NCI-H187 treated with DMSO at 0.1 percent for 48 hours (cell line): ENCODE data around the gene HIPK2.

Source experiments
- DNase-seq: peaks from one replicate; lab custom pipeline; 2025; lab: John Stamatoyannopoulos, UW

HIPK2 gene

DNA sequence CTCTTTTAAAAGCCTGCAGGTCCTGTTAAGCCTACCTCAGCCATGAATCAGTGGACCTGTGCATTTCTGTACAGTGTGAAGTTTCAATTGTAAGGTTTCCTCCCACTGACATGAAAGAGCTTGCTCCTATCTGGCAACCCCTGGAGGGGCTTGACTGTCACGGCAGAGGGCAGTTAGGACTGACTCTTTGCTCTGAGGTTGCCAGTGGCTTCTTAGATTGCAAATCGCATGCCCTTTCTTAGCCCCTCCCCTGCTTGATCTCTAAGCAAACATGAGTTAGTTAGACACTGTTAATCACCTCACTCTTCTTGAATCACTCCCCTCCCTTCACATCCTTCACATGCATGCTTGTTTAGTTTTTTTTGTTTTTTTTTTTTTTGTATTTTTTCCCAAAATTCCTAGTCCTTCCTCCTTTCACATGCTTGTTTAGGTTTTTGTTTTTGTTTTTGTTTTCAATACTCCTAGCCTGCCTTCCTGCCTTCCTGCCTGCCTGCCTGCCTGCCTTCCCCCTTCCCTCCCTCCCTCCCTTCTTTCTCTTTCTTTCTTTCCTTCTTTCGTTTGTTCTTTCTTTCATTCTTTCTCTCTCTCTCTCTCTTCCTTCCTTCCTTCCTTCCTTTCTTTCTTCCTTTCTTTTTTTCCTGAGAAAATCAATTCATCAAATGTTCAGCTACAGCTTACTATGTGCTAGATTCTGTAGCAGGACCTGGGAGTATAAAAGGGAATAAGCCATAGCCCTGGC lies 6.0 kb upstream of the HIPK2 start:
- no peak for DNase-seq

DNA sequence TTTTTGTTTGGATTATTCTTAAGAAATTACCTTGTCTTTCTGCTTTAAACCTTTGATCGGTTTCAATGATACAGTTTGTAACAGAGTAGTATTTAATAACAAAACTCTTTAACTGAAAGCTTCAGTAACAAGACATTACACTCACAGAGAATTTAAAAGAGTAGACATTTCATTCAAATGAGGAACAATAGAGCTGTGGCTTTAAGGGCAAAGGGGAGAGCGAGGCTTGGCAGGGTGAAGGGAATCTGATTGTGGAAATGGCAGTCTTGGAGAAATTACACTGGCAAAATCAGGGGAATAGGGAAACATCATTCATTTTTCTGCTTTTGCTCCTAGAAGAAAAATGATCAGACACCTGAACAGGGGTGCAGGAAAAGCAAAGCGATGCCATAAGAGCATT lies 5.1 kb upstream of the HIPK2 start:
- DNase-seq: no peak

DNA sequence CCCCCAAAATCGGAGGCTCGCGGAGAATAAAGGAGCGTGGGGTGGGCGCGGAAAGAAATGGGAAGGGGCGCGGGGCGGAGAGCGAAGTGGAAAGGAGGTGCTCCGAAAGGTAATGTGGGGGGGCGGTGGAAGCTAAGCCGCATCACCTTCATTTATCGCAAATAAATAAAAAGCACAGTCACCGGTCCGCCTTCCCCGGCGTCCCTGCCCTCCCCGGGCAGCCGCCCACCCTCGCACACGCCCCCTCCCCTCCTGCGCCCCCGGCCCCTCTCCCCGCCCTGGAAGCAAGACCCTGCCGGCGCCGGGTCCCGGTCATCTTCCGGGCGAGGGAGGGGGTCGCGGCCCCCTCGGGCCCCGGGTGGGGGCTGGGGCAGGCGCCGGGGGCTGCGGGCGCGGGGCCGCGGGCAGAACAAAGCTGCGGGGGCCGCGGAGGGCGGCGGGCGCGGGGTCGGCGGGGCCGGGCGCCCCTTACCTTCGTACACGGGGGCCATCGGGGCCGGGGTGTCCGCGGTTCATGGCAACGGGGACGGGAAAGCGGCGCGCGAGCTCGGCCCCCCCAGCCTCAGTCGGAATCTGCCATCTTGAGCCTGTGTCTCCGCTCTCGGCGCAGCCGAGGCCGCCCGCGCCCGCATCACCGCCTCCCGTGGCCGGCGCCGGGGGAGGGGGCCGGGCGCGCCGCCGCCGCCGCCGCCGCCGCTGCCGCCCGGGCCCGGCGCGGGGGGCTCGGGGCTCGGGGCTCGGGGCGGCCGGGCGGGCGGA lies 486 bp downstream of the HIPK2 start:
- DNase-seq: no peak

DNA sequence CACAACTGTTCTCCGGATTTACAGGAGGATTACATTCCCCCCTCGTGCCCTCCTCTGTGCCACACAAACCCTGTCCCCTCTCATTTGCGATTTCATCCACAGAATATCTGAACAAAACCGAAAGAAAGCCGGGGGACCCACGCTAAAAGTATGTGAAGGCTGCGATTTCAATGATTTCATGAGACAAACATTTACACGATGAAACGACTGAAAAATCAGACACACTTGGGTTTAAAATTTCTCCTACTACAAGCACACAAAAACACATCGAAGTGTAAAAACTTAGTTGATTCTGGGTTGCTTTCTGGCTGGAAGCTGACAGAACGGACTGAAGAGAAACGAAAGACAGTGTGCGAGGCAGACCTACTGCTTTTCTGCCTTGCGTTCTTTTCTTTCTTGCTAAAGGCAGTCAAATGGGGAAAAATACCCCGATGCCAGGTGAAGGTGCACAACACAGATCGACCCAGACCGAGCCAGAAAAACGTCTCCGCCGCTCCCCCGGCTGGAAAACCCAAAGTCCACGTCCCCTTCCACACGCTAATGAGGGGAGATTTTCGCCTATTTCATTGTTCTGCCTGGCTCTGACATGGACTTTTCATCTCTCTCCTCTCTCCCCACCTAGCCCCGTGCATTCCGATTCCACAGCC lies 1.2 kb downstream of the HIPK2 start:
- no peak for DNase-seq

DNA sequence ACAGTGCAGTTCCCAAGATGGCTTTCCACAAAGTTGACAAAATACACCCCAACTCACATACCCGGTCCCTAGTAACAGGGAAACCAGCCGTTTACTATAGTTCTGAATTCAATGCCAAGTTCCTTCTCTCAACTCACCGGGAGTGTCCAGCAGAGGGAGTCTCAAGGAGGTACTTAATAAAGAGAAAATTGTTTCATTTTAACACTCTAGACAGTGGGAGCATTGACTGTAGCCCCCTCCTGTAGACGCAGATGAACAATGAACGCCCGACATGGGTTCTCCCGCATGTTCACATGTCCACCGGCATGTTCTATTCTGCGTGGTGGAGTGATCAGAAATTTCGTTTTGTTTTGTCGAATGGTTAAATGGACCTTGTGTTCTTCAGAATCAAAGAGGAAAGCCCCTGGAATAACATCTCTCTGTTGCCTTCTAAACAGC lies 1.9 kb downstream of the HIPK2 start:
- peak; percentile 50 for DNase-seq

DNA sequence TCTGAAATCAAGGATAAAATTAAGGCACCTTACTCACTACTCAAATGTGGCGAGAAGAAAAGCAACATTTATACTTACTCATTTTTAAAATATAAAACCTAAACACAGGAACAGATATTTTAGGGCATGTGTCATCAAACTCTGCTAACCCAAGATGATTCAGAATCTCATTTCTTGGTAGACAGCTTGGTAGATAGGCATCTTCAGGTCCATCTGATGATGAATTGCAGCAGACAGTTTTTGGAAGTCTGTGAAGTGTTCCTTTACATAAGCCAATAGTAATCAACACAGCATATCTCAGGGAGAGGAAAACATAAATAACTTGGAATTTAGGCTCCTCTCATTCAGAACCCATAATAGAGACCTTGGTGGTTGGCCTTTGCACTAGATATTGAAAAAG lies 3.4 kb downstream of the HIPK2 start:
- no peak for DNase-seq

DNA sequence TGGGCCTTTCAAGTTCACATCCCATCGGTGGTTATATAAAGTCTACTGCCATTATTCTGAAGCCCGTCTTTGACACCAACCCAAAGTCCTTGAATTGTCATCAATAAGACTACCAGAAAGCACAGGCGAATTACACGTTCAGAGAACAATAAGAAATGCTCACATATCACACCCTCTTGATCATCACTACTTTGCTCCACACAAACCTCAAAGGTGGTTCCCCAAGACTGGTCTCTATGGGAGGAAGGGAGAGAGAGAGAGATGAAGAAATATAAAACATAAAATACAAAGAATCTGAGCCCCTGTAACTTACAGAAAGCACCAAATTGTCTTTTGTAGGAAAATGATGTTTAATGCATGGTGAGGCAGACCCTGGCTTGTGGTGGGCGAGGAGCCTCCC lies 4.4 kb downstream of the HIPK2 start:
- DNase-seq: no peak

DNA sequence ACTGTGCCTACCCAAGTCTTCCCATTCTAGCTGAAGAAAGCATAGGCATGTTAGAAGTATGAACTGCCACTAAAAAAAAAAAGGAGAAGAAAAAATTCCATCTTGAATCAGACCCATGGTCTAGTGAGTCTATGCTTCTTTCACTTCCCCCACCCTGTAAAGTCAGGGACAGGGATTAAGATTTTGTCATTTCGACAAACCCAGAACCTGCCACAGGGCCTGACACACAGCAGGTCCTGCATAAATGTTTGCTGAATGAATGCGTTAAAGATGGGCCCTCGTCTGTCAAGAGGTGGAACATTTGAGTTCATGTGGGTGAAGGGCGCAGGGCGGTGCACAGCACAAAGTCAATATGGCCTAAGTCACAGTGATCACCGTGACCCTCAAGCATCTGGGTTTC lies 4.9 kb downstream of the HIPK2 start:
- no peak for DNase-seq

DNA sequence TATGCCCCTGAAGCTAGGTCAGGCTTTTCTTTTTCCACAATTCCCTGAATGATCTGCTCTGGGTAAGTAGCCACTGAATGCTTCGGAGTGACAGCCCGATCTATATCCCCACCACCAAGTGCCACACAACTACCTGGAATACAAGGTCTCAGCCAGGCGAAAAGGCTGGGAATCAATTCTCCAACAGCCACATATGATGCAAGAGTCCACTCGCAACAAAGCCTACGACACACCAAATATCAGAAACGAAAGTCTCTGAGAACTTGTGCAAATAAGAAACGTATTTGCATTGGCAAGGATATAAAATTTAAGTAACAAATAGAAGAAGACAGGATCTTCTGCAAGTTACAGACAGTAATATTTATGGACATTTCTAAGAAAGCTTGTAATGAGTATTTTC lies 5.7 kb downstream of the HIPK2 start:
- DNase-seq: no peak

DNA sequence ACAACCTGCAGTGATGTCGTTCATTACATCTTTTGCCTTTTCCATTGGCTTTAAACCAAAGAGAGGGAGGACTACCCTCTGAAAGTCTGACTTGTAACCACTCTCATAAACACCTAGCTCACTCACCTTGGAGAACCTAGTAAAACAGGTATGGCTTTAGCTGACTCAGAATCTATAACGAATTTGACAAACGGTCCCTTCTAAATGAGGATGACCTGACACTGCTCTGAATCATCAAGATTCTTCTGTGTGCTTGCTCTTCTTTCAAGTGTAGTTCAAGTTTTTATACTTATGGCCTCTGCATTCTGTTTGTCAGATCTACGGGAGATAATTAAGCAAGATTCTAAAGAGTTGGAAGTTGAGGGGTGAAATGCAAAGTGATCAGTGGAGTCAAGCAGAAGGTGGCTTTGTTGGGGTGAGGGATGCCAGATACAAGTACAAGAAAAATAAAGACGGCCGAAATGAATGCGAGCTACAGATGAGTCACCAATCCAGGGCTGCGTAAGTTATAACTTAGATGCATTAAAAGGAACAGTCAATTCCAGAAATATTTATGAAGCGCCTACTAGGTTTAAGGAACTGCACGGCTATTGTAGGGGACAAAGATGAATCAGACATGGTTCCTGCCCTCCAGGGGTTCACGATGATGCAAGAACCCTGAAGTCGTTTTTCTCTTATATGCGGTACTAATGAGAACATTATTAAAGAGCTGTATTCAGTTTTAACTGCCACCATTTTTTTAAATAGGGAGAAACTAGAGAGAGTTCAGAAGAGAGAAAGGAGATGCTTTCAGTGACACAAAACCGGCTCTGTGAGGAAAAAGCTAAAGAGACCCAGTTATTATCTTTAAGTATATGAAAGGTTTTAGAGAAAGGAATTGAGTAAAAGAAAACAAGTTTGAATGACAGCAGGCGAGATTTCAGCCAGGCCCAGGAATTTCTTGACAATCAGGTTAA lies 6.5 kb downstream of the HIPK2 start:
- DNase-seq: no peak

DNA sequence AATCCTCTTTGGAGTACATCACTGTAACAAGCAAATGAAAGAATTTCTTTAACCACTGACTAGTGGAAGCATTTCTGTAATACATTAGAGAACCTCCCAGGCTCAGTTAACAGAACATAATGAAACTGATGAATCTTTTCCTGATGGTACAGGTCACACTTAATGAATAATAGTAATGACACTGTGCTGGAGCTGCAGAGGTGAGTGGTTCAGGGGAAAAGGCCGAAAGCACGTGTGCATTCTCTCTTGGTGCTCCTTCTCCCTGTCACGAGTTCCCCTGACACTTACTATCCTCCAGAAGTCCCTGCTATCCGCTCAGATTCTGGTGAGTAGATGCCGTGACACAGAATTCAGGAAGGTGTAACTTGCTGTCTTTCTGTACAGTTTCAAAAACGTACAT lies 8.0 kb downstream of the HIPK2 start:
- DNase-seq: no peak

DNA sequence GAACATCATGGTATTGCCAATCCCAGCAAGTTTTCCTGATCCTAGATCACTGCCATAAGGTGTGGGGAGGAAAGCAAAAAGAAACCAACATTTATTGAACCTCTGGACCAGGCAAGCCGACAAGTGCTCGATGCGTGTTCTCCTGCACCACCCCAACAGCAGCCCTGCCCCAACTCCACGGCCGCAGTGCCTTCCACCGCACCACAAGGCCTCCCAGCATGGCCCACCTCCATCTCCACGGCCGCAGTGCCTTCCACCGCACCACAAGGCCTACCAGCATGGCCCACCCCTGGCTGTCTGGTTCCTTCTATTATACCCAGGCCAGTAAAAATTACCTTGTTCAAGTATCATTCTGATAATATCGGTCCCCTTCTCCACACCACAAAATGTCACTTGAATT lies 8.7 kb downstream of the HIPK2 start:
- DNase-seq: no peak

DNA sequence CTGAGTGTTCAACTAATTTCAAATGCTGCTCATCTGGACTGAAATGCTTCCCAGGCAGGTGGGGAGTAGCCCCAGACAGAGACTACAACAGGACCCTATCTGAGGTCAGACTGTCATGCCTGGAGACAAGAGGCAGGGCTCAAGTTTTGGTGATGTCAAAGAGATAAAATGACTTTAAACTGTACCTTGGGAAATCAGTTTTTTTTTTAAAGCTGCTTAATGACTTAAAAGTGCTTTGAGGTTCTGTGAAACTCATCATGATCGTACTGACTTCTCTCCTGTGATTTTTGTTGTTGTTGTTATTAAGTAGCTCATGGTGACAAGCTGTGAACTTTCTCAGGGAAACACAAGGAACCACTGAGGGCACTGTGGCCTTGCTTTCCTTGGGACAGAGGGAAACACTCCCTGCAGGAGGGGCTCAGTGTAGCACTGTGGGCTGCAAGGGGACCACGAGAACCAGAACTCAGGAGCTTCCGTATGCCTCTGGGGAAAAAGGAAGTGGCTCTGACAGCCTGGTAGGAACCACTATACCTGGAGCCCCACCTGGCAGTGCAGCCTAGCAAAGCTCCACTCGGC lies 9.5 kb downstream of the HIPK2 start:
- no peak for DNase-seq

DNA sequence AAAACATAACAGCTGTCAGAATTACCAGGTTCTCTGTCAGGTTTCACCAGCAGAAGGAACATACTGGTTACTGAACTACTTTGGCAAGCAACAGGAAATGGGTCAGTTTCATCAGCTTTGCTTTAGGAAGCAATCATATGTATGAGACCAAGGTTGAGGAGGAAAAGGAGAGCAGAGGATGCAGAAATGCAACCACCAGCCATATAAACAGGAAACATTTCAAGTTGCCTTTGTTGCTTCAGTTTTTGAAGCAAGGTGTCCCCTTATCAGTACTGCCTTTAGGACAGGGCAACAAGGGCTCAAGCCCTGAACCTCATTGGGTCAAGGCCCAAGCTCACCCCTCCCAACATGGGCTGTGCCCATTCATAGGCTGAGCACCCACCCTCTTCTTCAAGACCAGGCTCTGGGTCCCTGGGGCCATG lies 10.2 kb downstream of the HIPK2 start:
- DNase-seq: no peak

DNA sequence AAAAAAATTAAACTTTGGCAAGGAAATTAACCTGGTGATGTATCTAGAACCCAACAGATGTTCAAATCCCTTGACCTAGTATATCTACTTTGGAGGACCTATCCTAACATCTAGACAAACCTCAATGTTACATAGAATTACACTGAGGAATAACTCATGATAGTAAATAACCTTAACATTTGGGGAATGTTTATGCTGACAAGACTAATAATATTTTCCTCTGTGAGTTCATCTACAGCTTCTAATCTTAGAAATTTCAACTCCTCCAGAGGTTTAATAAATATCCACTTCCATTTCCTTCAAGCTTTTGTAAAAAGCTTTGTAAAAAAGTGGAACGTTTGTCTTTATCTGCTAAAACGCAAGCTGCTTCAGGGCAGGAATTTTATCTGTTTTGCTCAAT lies 12.7 kb downstream of the HIPK2 start:
- no peak for DNase-seq

DNA sequence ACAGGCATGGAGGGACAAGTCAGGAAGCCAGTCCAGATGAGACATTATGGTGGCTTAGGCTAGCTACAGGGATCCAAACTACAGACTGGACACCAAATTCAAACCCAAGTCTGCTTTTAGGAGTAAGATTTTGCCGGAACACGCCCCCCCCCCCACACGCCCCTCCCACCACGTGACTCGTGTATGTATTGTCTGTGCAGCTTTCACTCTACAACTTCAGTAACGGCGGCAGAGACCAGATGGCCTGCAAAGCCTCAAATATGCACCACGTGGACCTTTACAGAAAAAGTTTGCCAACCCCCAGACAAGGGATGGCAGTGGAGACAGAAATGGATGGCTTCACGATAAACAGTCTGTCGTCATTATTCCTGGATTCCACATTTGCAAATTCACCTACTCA lies 14.5 kb downstream of the HIPK2 start:
- no peak for DNase-seq

DNA sequence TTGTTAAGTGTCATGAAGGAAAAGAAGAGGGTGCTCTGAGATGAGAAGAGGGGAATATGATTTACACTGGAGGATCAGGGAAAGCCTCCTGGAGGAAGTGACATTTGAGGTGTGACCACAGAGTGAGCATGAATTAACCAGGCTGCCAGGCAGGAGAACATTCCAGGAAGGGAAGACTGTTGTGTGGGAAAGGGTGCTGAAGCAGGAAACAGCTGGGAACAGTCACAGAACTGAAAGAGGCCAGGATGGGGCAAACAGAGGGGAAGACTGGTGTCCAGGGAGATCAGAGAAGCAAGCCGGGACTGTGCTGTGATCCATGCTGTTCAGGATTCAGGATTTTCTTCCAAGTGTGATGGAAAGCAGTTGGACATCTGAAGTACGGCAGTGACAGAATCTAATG lies 14.9 kb downstream of the HIPK2 start:
- no peak for DNase-seq

DNA sequence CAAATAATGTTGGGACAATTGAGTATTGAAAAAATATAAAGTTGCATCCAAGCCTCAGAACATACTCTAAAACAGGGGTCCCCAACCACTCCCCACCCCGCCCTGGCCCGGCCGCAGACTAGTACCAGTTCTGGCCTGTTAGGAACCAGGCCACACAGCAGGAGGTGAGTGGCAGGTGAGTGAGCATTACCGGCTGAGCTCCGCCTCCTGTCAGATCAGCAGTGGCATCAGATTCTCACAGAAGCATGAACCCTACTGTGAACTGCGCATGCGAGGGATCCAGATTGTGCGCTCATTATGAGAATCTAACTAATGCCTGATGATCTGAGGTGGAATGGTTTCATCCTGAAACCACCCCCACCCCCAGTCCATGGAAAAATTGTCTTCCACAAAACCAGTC lies 19.4 kb downstream of the HIPK2 start:
- no peak for DNase-seq

DNA sequence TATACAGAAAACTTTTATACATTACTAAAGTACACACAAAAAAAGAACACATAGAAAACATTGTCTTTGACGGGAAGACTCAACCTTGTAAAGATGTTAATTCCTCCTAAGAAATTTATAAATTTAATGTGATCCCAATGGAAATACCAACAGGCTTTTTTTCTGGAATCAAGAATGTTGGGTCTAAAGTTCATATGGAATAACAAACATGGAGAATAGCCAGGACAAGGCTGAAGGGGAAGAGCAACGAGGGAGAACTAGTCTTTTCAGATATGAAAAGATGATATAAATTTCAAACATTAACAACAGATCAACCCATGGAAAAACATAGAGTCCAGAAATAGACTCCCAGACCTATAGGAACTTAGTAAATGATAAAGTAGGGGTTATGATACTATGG lies 19.8 kb downstream of the HIPK2 start:
- no peak for DNase-seq

DNA sequence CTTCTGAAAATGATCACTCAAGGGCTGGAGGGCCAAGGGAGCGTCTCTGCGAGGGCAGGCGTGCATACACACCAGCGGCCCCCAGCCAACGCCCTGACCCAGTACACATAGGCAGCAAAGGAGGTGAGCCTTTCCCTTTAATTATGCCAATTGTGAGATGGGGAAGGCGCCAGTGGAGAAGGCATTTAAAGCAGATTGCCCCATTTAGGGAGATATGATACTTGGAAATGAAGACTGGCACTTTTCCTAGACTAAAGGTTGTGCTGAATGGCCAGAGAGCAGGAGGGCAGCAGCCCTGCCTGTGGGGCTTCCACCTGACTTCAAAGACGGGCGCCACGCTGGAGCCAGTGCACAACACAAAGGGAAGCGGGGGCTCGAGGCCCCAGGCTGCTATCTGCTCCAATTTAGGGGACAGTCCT lies 24.1 kb downstream of the HIPK2 start:
- DNase-seq: no peak

DNA sequence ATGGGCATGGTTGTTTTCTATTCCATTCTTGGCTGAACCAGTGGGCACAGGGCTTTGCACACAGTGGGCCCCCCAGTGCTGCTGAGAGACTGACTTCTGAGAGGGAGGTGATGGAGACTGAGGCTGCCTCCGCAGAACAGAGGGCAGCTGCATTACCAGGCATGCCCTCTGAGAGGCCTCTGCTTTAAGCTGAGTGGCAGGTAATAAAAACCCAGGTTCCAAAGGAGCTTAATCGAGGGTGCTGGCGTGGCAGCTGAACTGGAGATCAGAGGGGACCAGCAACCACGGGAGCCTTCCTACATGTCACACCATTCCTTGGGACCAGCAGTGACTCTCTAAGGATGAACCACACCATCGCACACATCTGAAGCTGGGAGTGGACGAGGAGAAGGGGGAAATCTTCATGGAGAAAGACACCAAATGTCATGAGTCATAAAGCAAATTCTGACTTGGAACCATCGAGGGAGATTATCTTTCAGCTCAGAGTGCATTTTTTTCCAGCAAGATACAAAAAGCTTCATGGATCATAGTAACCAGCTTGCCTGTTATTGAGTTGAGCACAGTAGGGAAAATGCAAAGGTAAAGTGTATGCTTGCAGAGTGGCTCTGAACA lies 24.6 kb downstream of the HIPK2 start:
- DNase-seq: no peak
